BLaER1 (cell line): ENCODE data around the gene FRMD4B.

Source experiments
- H3K27ac ChIP-seq: shearing (Covaris generic); formaldehyde crosslinking; 2 replicates; pipeline ENCODE4 v1.8.1; 2022
- H3K27me3 ChIP-seq: shearing (Covaris generic); formaldehyde crosslinking; 2 replicates; pipeline ENCODE4 v1.8.1; 2022
- H3K36me3 ChIP-seq: shearing (Covaris generic); formaldehyde crosslinking; 2 replicates; pipeline ENCODE4 v1.8.1; 2022
- H3K4me1 ChIP-seq: shearing (Covaris generic); formaldehyde crosslinking; 2 replicates; pipeline ENCODE4 v1.8.1; 2022
- H3K4me2 ChIP-seq: shearing (Covaris generic); formaldehyde crosslinking; 2 replicates; pipeline ENCODE4 v1.8.1; 2022
- H3K4me3 ChIP-seq: shearing (Covaris generic); formaldehyde crosslinking; 2 replicates; pipeline ENCODE4 v1.8.1; 2022
- H3K9ac ChIP-seq: shearing (Covaris generic); formaldehyde crosslinking; 2 replicates; pipeline ENCODE4 v1.8.1; 2022
- H3K9me3 ChIP-seq: shearing (Covaris generic); formaldehyde crosslinking; 2 replicates; pipeline ENCODE4 v1.8.1; 2022
- H4K20me1 ChIP-seq: shearing (Covaris generic); formaldehyde crosslinking; 2 replicates; pipeline ENCODE4 v1.8.1; 2022
- Cebpa-rat ChIP-seq: shearing (Covaris generic); IDR thresholded peaks from 2 replicates; pipeline ENCODE4 v1.8.1; 2022

Gene FRMD4B

GRCh38 chr3:69406163-69406562, 20.3 kb upstream of the FRMD4B start:
- Histone ChIP-seq H3K9ac (no peak overlapping the region), H3K4me1 (peaks cover 10% of the 10 kb centered on the region), H3K27me3 (no peaks in the 10 kb centered on the region), H3K4me2 (no peak overlapping the region), H4K20me1 (no peaks in the 10 kb centered on the region), H3K4me3 (no peak overlapping the region), H3K27ac (no peak overlapping the region), H3K9me3 (peaks cover 14% of the 10 kb centered on the region), H3K36me3 (0 out of 2 replicates have a peak, but pooled peaks cover 6% of the 10 kb centered on the region)
- TF ChIP-seq Cebpa-rat: no peak

GRCh38 chr3:69405067-69405466, 19.2 kb upstream of the FRMD4B start:
- peaks cover 14% of the 10 kb centered on the region for H3K9me3 ChIP-seq
- no peak overlapping the region for H3K4me2 ChIP-seq
- no peak overlapping the region for H3K27ac ChIP-seq
- no peak for TF ChIP-seq Cebpa-rat
- no peak overlapping the region for H3K9ac ChIP-seq
- no peak overlapping the region for H3K4me3 ChIP-seq
- H3K27me3 ChIP-seq: no peaks in the 10 kb centered on the region
- 0 out of 2 replicates have a peak, but pooled peaks cover 6% of the 10 kb centered on the region for H3K36me3 ChIP-seq
- H4K20me1 ChIP-seq: no peaks in the 10 kb centered on the region
- peaks cover 8% of the 10 kb centered on the region for H3K4me1 ChIP-seq

- Histone ChIP-seq H3K4me2 (no peak overlapping the region), H3K9me3 (peaks cover 14% of the 10 kb centered on the region), H3K27me3 (no peaks in the 10 kb centered on the region), H3K9ac (no peak overlapping the region), H3K27ac (no peak overlapping the region), H4K20me1 (no peaks in the 10 kb centered on the region), H3K36me3 (0 out of 2 replicates have a peak, but pooled peaks cover 6% of the 10 kb centered on the region), H3K4me1 (no peaks in the 10 kb centered on the region), H3K4me3 (no peak overlapping the region)
- TF ChIP-seq Cebpa-rat: no peak
Measured at GRCh38 chr3:69403454-69403853, 17.6 kb upstream of the FRMD4B start.

- H3K36me3 ChIP-seq: 0 out of 2 replicates have a peak, but pooled peaks cover 6% of the 10 kb centered on the region
- H3K4me2 ChIP-seq: no peak overlapping the region
- no peak overlapping the region for H3K27ac ChIP-seq
- no peaks in the 10 kb centered on the region for H4K20me1 ChIP-seq
- peaks cover 23% of the 10 kb centered on the region for H3K9me3 ChIP-seq
- H3K9ac ChIP-seq: no peak overlapping the region
- no peaks in the 10 kb centered on the region for H3K4me1 ChIP-seq
- TF ChIP-seq Cebpa-rat: no peak
- H3K4me3 ChIP-seq: no peak overlapping the region
- H3K27me3 ChIP-seq: no peaks in the 10 kb centered on the region
Measured at GRCh38 chr3:69400683-69401082, 14.8 kb upstream of the FRMD4B start.

- H3K4me3 ChIP-seq: no peak overlapping the region
- no peak for TF ChIP-seq Cebpa-rat
- H3K4me1 ChIP-seq: peaks cover 31% of the 10 kb centered on the region
- H3K27me3 ChIP-seq: no peaks in the 10 kb centered on the region
- H3K4me2 ChIP-seq: no peak overlapping the region
- H3K27ac ChIP-seq: no peak overlapping the region
- peaks cover 16% of the 10 kb centered on the region for H3K9me3 ChIP-seq
- H4K20me1 ChIP-seq: no peaks in the 10 kb centered on the region
- H3K9ac ChIP-seq: no peak overlapping the region
- H3K36me3 ChIP-seq: no peaks in the 10 kb centered on the region
Measured at GRCh38 chr3:69392850-69393249, 7.0 kb upstream of the FRMD4B start.

GRCh38 chr3:69392415-69392814, 6.5 kb upstream of the FRMD4B start:
- Histone ChIP-seq H3K36me3 (no peaks in the 10 kb centered on the region), H3K4me3 (no peak overlapping the region), H3K9me3 (peaks cover 16% of the 10 kb centered on the region), H3K4me2 (no peak overlapping the region), H3K9ac (no peak overlapping the region), H3K4me1 (peaks cover 36% of the 10 kb centered on the region), H4K20me1 (no peaks in the 10 kb centered on the region), H3K27ac (no peak overlapping the region), H3K27me3 (no peaks in the 10 kb centered on the region)
- no peak for TF ChIP-seq Cebpa-rat

- Histone ChIP-seq H3K9ac (no peak overlapping the region), H3K4me2 (no peak overlapping the region), H3K36me3 (no peaks in the 10 kb centered on the region), H4K20me1 (no peaks in the 10 kb centered on the region), H3K4me3 (no peak overlapping the region), H3K9me3 (peaks cover 12% of the 10 kb centered on the region), H3K27me3 (no peaks in the 10 kb centered on the region), H3K4me1 (peaks cover 44% of the 10 kb centered on the region), H3K27ac (no peak overlapping the region)
- TF ChIP-seq Cebpa-rat: no peak
Measured at GRCh38 chr3:69391554-69391953, 5.7 kb upstream of the FRMD4B start.

GRCh38 chr3:69390771-69391170, 4.9 kb upstream of the FRMD4B start:
- Histone ChIP-seq H3K4me3 (no peak overlapping the region), H3K4me1 (peaks cover 48% of the 10 kb centered on the region), H3K36me3 (no peaks in the 10 kb centered on the region), H3K9ac (0 out of 2 replicates have a peak overlapping the region, but pooled peaks have one; percentile 3), H3K9me3 (0 out of 2 replicates have a peak, but pooled peaks cover 6% of the 10 kb centered on the region), H3K27me3 (no peaks in the 10 kb centered on the region), H4K20me1 (no peaks in the 10 kb centered on the region), H3K27ac (peak overlapping the region; percentile 74), H3K4me2 (peak overlapping the region; percentile 72)
- no peak for TF ChIP-seq Cebpa-rat

GRCh38 chr3:69389520-69390248, 3.8 kb upstream of the FRMD4B start:
- no peaks in the 10 kb centered on the region for H3K36me3 ChIP-seq
- peaks cover 57% of the 10 kb centered on the region for H3K4me1 ChIP-seq
- TF ChIP-seq Cebpa-rat: no peak
- no peaks in the 10 kb centered on the region for H4K20me1 ChIP-seq
- H3K27me3 ChIP-seq: no peaks in the 10 kb centered on the region
- peak overlapping the region; percentile 74 for H3K27ac ChIP-seq
- H3K9me3 ChIP-seq: 0 out of 2 replicates have a peak, but pooled peaks cover 6% of the 10 kb centered on the region
- H3K4me3 ChIP-seq: 0 out of 2 replicates have a peak overlapping the region, but pooled peaks have one; percentile 6
- peak overlapping the region; percentile 32; the same call in 1 of the 2 replicates for H3K9ac ChIP-seq
- peak overlapping the region; percentile 72 for H3K4me2 ChIP-seq

GRCh38 chr3:69388241-69388640, 2.4 kb upstream of the FRMD4B start:
- Histone ChIP-seq H3K4me2 (peak overlapping the region; percentile 72), H3K4me3 (no peak overlapping the region), H4K20me1 (no peaks in the 10 kb centered on the region), H3K36me3 (no peaks in the 10 kb centered on the region), H3K9me3 (no peaks in the 10 kb centered on the region), H3K27me3 (no peaks in the 10 kb centered on the region), H3K27ac (peak overlapping the region; percentile 3; the same call in 1 of the 2 replicates), H3K9ac (no peak overlapping the region), H3K4me1 (peaks cover 72% of the 10 kb centered on the region)
- TF ChIP-seq Cebpa-rat: no peak
